HepG2 (cell line): ENCODE data around the gene VRK2. TPM values are rescaled to one million over a fixed set of nuclear protein-coding genes. Genes with fewer than 3 reads are reported as not detected.

Experiments used
- ATAC-seq: fragments of 200-7000 bp; cut with Tn5 transposase; 3 replicates; pipeline ENCODE4 v1.9.1; 2020; ENCODE audit warnings: mild to moderate bottlenecking, moderate library complexity
- Bru-seq: library from RNA; stranded (reverse); fragments of 400-500 nt; gene quantifications from one replicate; lab custom pipeline; 2021; lab: Mats Ljungman, UMichigan
- BruChase-seq, 2 experiments: library from RNA; stranded (reverse); fragments of 400-500 nt; gene quantifications; one replicate each; lab custom pipeline; 2021; lab: Mats Ljungman, UMichigan
- BruUV-seq: library from RNA; stranded (reverse); fragments of 400-500 nt; replicated peaks from 2 replicates; lab custom pipeline; 2021; lab: Mats Ljungman, UMichigan
- CTCF ChIA-PET: fragments of 300-600 bp; formaldehyde crosslinking; extraction: SDS; loops from one replicate; lab custom pipeline; 2021; ENCODE audit warnings: low total read pairs, inconsistent platforms, low intra/inter-chr PET ratio; lab: Yijun Ruan, JAX
- POLR2A ChIA-PET: fragments of 350-600 bp; sonication (Branson Sonifier 250); formaldehyde crosslinking; loops from one replicate; lab custom pipeline; 2020; ENCODE audit warnings: antibody characterized with exemption, inconsistent platforms; lab: Yijun Ruan, JAX
- DNase-seq: peaks from one replicate; pipeline ENCODE4 v3.0.0-alpha.2; 2015; ENCODE audit warnings: low spot score
- FAIRE-seq: peaks from 3 replicates; lab custom pipeline; 2011; peaks lifted over from hg19 to GRCh38; lab: Jason Lieb, UNC
- H2AFZ ChIP-seq: one replicate; pipeline ENCODE4 v1.6.1; 2011; ENCODE audit warnings: low read length, inconsistent platforms
- H3K27ac ChIP-seq: fragments of 300-600 bp; 3 replicates; pipeline ENCODE4 v1.8.0; 2011; ENCODE audit warnings: mixed run types, mild to moderate bottlenecking, mixed read lengths, low read length, inconsistent platforms; ENCODE audit not compliant: insufficient read depth; ENCODE audit errors: extremely low read length
- H3K27me3 ChIP-seq, 2 experiments: fragments of 200-600 bp in 1 of 2; 2 replicates in 1 of 2; 3 replicates in 1 of 2; pipeline versions ENCODE4 v1.6.0 to v1.8.0; 2011; ENCODE audit warnings: low read length in 2 of 2, mild to moderate bottlenecking in 2 of 2, moderate library complexity in 2 of 2, inconsistent platforms in 1 of 2; ENCODE audit not compliant: insufficient read depth in 2 of 2, control insufficient read depth in 1 of 2
- H3K36me3 ChIP-seq, 2 experiments: fragments of 200-600 bp in 1 of 2; replicated peaks in 1 of 2; 2 replicates in 1 of 2; 3 replicates in 1 of 2; pipeline versions ENCODE4 v1.5.1 to v1.8.0; 2011; ENCODE audit warnings: low read length in 2 of 2, inconsistent platforms in 1 of 2; ENCODE audit not compliant: insufficient read depth in 2 of 2, control insufficient read depth in 1 of 2
- H3K4me1 ChIP-seq: 2 replicates; pipeline ENCODE4 v1.5.1; 2012; ENCODE audit warnings: low read length, inconsistent platforms; ENCODE audit not compliant: insufficient read depth
- H3K4me2 ChIP-seq: 2 replicates; pipeline ENCODE4 v1.6.0; 2011; ENCODE audit warnings: low read depth, low read length, inconsistent platforms
- H3K4me3 ChIP-seq, 3 experiments: fragments of 200-600 bp in 1 of 3; sonication (generic), shearing (Covaris generic) in 1 of 3; replicated peaks in 1 of 3; 2 replicates each; pipeline ENCODE4 v1.5.1; 2011 to 2016; ENCODE audit warnings: low read length in 3 of 3, inconsistent platforms in 2 of 3, low read depth in 2 of 3, mild to moderate bottlenecking in 2 of 3, control low read depth in 1 of 3, mixed read lengths in 1 of 3; ENCODE audit not compliant: insufficient read depth in 1 of 3
- H3K79me2 ChIP-seq: one replicate; pipeline ENCODE4 v1.6.1; 2011; ENCODE audit warnings: low read length, inconsistent platforms; ENCODE audit not compliant: insufficient read depth
- H3K9ac ChIP-seq: 2 replicates; pipeline ENCODE4 v1.6.0; 2011; ENCODE audit warnings: mild to moderate bottlenecking, low read depth, low read length, inconsistent platforms; ENCODE audit not compliant: insufficient read depth
- H3K9me3 ChIP-seq: 2 replicates; pipeline ENCODE4 v1.5.1; 2012; ENCODE audit warnings: mild to moderate bottlenecking, low read length
- H4K20me1 ChIP-seq: 2 replicates; pipeline ENCODE4 v1.6.0; 2011; ENCODE audit warnings: inconsistent platforms, mild to moderate bottlenecking, low read length, moderate library complexity; ENCODE audit not compliant: insufficient read depth
- CBFB ChIP-seq: sonication (generic); formaldehyde crosslinking; IDR thresholded peaks from 2 replicates; pipeline ENCODE4 v1.4.0; 2020; ENCODE audit warnings: missing genetic modification reagents
- DNMT1 ChIP-seq: sonication (generic); formaldehyde crosslinking; IDR thresholded peaks from 2 replicates; pipeline ENCODE4 v1.5.1; 2020; ENCODE audit warnings: mild to moderate bottlenecking, missing genetic modification reagents
- FOXP1 ChIP-seq, 2 experiments: fragments of 450-650 bp in 1 of 2; IDR thresholded peaks; 2 replicates each; pipeline ENCODE4 v1.6.1; 2017 to 2018; ENCODE audit warnings: antibody characterized with exemption in 1 of 2
- HNRNPK ChIP-seq: fragments of 200-400 bp; formaldehyde crosslinking; IDR thresholded peaks from 2 replicates; pipeline ENCODE4 v1.6.1; 2018; ENCODE audit warnings: low read length, low read depth, moderate library complexity, mild to moderate bottlenecking; ENCODE audit not compliant: poor library complexity, severe bottlenecking
- KLF12 ChIP-seq: sonication (generic); formaldehyde crosslinking; IDR thresholded peaks from 2 replicates; pipeline ENCODE4 v1.4.0; 2020; ENCODE audit warnings: missing genetic modification reagents, borderline replicate concordance
- NFIC ChIP-seq: IDR thresholded peaks from 2 replicates; pipeline ENCODE4 v1.6.1; 2012; ENCODE audit warnings: mild to moderate bottlenecking, low read length, inconsistent platforms
- SMAD9 ChIP-seq: sonication (generic); formaldehyde crosslinking; IDR thresholded peaks from 2 replicates; pipeline ENCODE4 v1.5.1; 2020; ENCODE audit warnings: mild to moderate bottlenecking, missing genetic modification reagents
- SSRP1 ChIP-seq: IDR thresholded peaks from 2 replicates; pipeline ENCODE4 v1.6.1; 2016; ENCODE audit warnings: control low read depth
- U2AF1 ChIP-seq: fragments of 200-400 bp; formaldehyde crosslinking; optimal IDR thresholded peaks from 2 replicates; pipeline ENCODE3; 2017; ENCODE audit warnings: mild to moderate bottlenecking, low read depth, low read length
- ZKSCAN5 ChIP-seq: sonication (generic); formaldehyde crosslinking; IDR thresholded peaks from 2 replicates; pipeline ENCODE4 v1.5.1; 2020; ENCODE audit warnings: mild to moderate bottlenecking, missing genetic modification reagents
- ZNF253 ChIP-seq: sonication (generic); formaldehyde crosslinking; IDR thresholded peaks from 2 replicates; pipeline ENCODE4 v1.8.0; 2022; ENCODE audit warnings: mild to moderate bottlenecking, missing genetic modification reagents, borderline replicate concordance
- ZNF350 ChIP-seq: sonication (generic); formaldehyde crosslinking; IDR thresholded peaks from 2 replicates; pipeline ENCODE4 v1.4.0; 2020; ENCODE audit warnings: mild to moderate bottlenecking, low read depth, missing genetic modification reagents, borderline replicate concordance
- ZNF75D ChIP-seq: sonication (generic); formaldehyde crosslinking; IDR thresholded peaks from 2 replicates; pipeline ENCODE4 v1.8.1; 2023; ENCODE audit warnings: missing genetic modification reagents, mild to moderate bottlenecking, borderline replicate concordance
- WGBS: methylation state at CpG from one replicate; pipeline ENCODE4 v1.1.6; 2017; ENCODE audit warnings: low lambda C conversion rate; 5-methylcytosine and 5-hydroxymethylcytosine counted together
- in situ Hi-C: cut with HindIII; loops from 2 replicates; pipeline ENCODE4 v1.10.0; 2017; ENCODE audit warnings: low pct_unique_long_range_greater_than_20kb; ENCODE audit not compliant: extremely low pct_ligation_motif_present
- intact Hi-C: fragments of 100-400 bp; cut with micrococcal nuclease; formaldehyde crosslinking; loops from one replicate; pipeline ENCODE4 v1.10.0; 2022; ENCODE audit not compliant: unreplicated experiment
- long read RNA-seq, 2 experiments: library from RNA in 1 of 2; library from polyadenylated mRNA in 1 of 2; stranded (forward) in 1 of 2; unstranded in 1 of 2; transcript quantifications; one replicate each; pipeline ENCODE4 v2.0.0, GENCODE V29; 2019 to 2022
- polyA minus RNA-seq, 3 experiments: library from RNA; depleted of rRNA, polyadenylated mRNA; stranded (reverse); fragments of >200 nt; gene quantifications; 2 replicates each; pipeline ENCODE4 v1.2.3, GENCODE V29; 2011; ENCODE audit warnings: low replicate concordance in 1 of 3
- polyA plus RNA-seq, 8 experiments: library from polyadenylated mRNA; depleted of rRNA in 3 of 8; stranded (reverse) in 7 of 8; unstranded in 1 of 8; fragments of >200 nt; fragmentation: Illumina TruSeq in 4 of 8; extraction: Trizol in 4 of 8; gene quantifications; 2 replicates each; pipeline versions ENCODE4 v1.2.1 to v1.2.3, GENCODE V29; 2011 to 2016; ENCODE audit warnings: low read depth in 4 of 8, missing spikeins in 1 of 8, mixed read lengths in 1 of 8; ENCODE audit not compliant: insufficient read depth in 1 of 8
- total RNA-seq, 5 experiments: library from RNA; depleted of rRNA; stranded (reverse); fragments of >200 nt; fragmentation: Illumina TruSeq; extraction: Trizol; gene quantifications; 2 replicates each; pipeline ENCODE4 v1.2.3, GENCODE V29; 2016; ENCODE audit warnings: low read depth in 1 of 5
- TF ChIP-seq, protein P1 (sequence below): sonication (generic); formaldehyde crosslinking; IDR thresholded peaks from 2 replicates; pipeline ENCODE4 v1.8.1; 2023; ENCODE audit warnings: missing genetic modification reagents, mild to moderate bottlenecking, borderline replicate concordance
- TF ChIP-seq, protein P2 (sequence below): sonication (generic); formaldehyde crosslinking; conservative IDR thresholded peaks from 2 replicates; pipeline ENCODE4 v1.4.0; 2020; ENCODE audit warnings: missing genetic modification reagents

The VRK2 gene
- total RNA-seq (2016; rRNA removed; fragmentation: Illumina TruSeq; extraction: Trizol), result 29.1 and 41.1 TPM in 2 replicates
- total RNA-seq (2016; cell fraction: cytosol; rRNA removed; fragmentation: Illumina TruSeq; extraction: Trizol; ENCODE audit: low read depth), result 13.1 and 15.0 TPM in 2 replicates
- total RNA-seq (2016; cell fraction: insoluble cytoplasmic fraction; rRNA removed; fragmentation: Illumina TruSeq; extraction: Trizol), result 27.4 and 42.5 TPM in 2 replicates
- total RNA-seq (2016; cell fraction: membrane; rRNA removed; fragmentation: Illumina TruSeq; extraction: Trizol), result 17.7 and 19.7 TPM in 2 replicates
- 20.0 and 23.2 TPM in 2 replicates for total RNA-seq (2016; cell fraction: nucleus; rRNA removed; fragmentation: Illumina TruSeq; extraction: Trizol)
- polyA plus RNA-seq (2011; rRNA removed), result 9.3 and 13.3 TPM in 2 replicates
- polyA plus RNA-seq (2011; cell fraction: cytosol; rRNA removed), result 6.5 and 7.7 TPM in 2 replicates
- polyA plus RNA-seq (2011; cell fraction: nucleus; rRNA removed), result 7.7 and 9.2 TPM in 2 replicates
- 15.3 and 17.4 TPM in 2 replicates for polyA plus RNA-seq (2012)
- polyA plus RNA-seq (2016; cell fraction: cytosol; fragmentation: Illumina TruSeq; extraction: Trizol; ENCODE audit: low read depth), result 4.8 and 5.4 TPM in 2 replicates
- polyA plus RNA-seq (2016; cell fraction: insoluble cytoplasmic fraction; fragmentation: Illumina TruSeq; extraction: Trizol; ENCODE audit: low read depth), result 37.9 and 42.5 TPM in 2 replicates
- polyA plus RNA-seq (2016; cell fraction: membrane; fragmentation: Illumina TruSeq; extraction: Trizol; ENCODE audit: low read depth), result 10.1 and 10.3 TPM in 2 replicates
- polyA plus RNA-seq (2016; cell fraction: nucleus; fragmentation: Illumina TruSeq; extraction: Trizol; ENCODE audit: insufficient read depth, low read depth), result 20.3 and 22.6 TPM in 2 replicates
- 4.8 and 9.4 TPM in 2 replicates for polyA minus RNA-seq (2011; rRNA and poly(A)+ RNA removed; ENCODE audit: low replicate concordance)
- 11.0 and 11.4 TPM in 2 replicates for polyA minus RNA-seq (2011; cell fraction: cytosol; rRNA and poly(A)+ RNA removed)
- 26.7 and 30.0 TPM in 2 replicates for polyA minus RNA-seq (2011; cell fraction: nucleus; rRNA and poly(A)+ RNA removed)
- Bru-seq, nascent RNA, result percentile 72 among the genes with signal in this experiment
- BruChase-seq, experiment 1, labeled RNA remaining after a 6-hour chase, result percentile 56 among the genes with signal in this experiment
- BruChase-seq, experiment 2, labeled RNA remaining after a 2-hour chase, result percentile 61 among the genes with signal in this experiment
- long read RNA-seq, experiment 1, transcript VRK2-201 (13 exons, 1,888 nt), result major isoform, 14 of 31 reads
- long read RNA-seq, experiment 1, partial matches to known transcripts, result 4 of 31 reads
- long read RNA-seq, experiment 1, other reads (novel, unspliced or antisense), result 13 of 31 reads
- long read RNA-seq, experiment 2, partial matches to known transcripts, result 7 of 28 reads
- long read RNA-seq, experiment 2, other reads (novel, unspliced or antisense), result 18 of 28 reads

DNA sequence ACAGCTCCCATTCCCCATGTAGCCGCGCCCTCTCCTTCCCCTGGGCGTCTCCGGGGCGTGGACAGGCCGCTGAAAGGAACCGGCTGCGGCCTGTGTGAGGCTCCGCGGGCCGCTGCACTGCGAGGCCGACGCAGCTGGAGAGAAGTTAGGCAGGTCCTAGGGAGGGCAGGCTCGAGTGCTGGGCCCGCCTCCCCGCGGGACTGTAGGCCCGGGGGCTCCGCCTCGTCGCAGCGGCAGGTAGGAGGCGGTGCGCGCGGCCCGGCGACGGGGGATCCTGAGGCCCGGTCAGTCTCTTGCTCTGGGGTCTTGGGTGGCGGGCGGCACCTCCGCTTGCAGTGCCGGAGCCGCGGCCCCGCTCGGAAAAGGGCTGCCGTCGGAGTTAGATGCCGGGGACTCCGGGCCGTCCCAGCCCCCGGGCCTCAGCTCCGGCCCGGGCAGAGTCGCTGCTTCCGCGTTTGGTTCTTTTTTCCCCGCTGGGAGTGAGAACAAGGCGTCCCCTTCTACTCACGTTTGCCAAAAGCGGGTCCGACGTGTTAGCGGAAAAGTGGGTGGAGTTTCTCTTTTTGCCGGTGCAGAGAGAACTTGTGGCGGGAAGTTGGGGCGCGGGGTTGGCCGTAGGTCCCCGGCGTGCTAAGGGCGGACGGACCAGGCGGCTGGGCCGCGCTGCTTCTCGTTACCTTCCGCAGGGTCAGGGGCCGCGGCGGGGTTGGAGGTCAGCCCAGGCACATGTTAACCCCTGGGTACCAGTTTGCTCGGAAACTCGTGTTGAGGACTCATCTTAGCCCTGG is at the start of gene VRK2:
TSS of gene VRK2 (plus strand) at position 222 of the 788 bp plus-strand sequence. CDS start 2,026 bp downstream, outside the sequence.
- Histone ChIP-seq H3K79me2 (peaks cover 16% of the 10 kb centered on the region), H3K4me2 (peak within 1 kb of the TSS; percentile 76), H4K20me1 (no peaks in the 10 kb centered on the region), H3K27ac (peak within 1 kb of the TSS; percentile 92), H2AFZ (peak within 1 kb of the TSS; percentile 96), H3K4me1 (peaks cover 48% of the 10 kb centered on the region), H3K27me3 (no peaks in the 10 kb centered on the region; a peak in 1 of 5 replicates), H3K9me3 (no peaks in the 10 kb centered on the region), H3K36me3 (no peaks in the 10 kb centered on the region; a peak in 2 of 5 replicates), H3K4me3 (peak within 1 kb of the TSS; percentile 59 to 76 (median 65)), H3K9ac (peak within 1 kb of the TSS; percentile 78)
- no peak for FAIRE-seq
- ChIA-PET POLR2A (interaction anchor here (0.7 to 1.6 kb wide), 9 partner anchors 8 to 194 kb away, joined by 3 to 6 read pairs (median 5); partner anchors contain the start of gene FANCL), CTCF (no interaction called here)
- intact Hi-C loops, result loop anchor here (2.0 to 5.0 kb wide), 4 partner anchors 139 to 401 kb away; partner anchors contain the start of gene FANCL
- in situ Hi-C loops, result loop anchor here (10.0 kb wide), 1 partner anchor 188 kb away; no protein-coding TSS in a partner anchor
- peak; percentile 91 for DNase-seq
- WGBS, result 1% methylated on average over 18 of the region's 76 CpGs
- ATAC-seq, result peak; percentile 97
- no TSS peak for BruUV-seq
- TF ChIP-seq ZKSCAN5 (CRISPR knock-in tag), result peak; percentile 81
- TF ChIP-seq U2AF1, result peak; percentile 94
- no peak; the same call in 1 of the 2 replicates for TF ChIP-seq DNMT1
- peak; percentile 98 for TF ChIP-seq ZNF253 (CRISPR knock-in tag)
- TF ChIP-seq FOXP1 (IDR thresholded peaks at IDR 0.05), result no peak
- peak; percentile 44; the same call in 1 of the 2 replicates for TF ChIP-seq FOXP1 (CRISPR knock-in tag; IDR thresholded peaks at IDR 0.05)
- TF ChIP-seq CBFB (CRISPR knock-in tag), result peak; percentile 49
- TF ChIP-seq SMAD9 (CRISPR knock-in tag), result peak; percentile 96
- TF ChIP-seq SSRP1, result 0 out of 2 replicates have a peak, but pooled peaks have one; percentile 45
- TF ChIP-seq, protein P1, sequence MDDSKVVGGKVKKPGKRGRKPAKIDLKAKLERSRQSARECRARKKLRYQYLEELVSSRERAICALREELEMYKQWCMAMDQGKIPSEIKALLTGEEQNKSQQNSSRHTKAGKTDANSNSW, result peak; percentile 87
- TF ChIP-seq ZNF350 (CRISPR knock-in tag), result peak; percentile 87
- peak; percentile 87 for TF ChIP-seq KLF12 (CRISPR knock-in tag)
- no peak for TF ChIP-seq ZNF75D (CRISPR knock-in tag)
- TF ChIP-seq, protein P2, sequence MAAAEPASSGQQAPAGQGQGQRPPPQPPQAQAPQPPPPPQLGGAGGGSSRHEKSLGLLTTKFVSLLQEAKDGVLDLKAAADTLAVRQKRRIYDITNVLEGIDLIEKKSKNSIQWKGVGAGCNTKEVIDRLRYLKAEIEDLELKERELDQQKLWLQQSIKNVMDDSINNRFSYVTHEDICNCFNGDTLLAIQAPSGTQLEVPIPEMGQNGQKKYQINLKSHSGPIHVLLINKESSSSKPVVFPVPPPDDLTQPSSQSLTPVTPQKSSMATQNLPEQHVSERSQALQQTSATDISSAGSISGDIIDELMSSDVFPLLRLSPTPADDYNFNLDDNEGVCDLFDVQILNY (CRISPR knock-in tag), result peak; percentile 89
- TF ChIP-seq NFIC, result no peak
- TF ChIP-seq HNRNPK, result peak; percentile 88
